Esophagus mucosa (tissue), 1 donor: ENCODE measurements around the gene ZFP3. TPM values are rescaled to one million over a fixed set of nuclear protein-coding genes. Genes with fewer than 3 reads are reported as not detected.
"Not testable (repeated sequence)": the region's sequence is repeated elsewhere in the genome, so short reads cannot be mapped to it uniquely, and the experiment has no call there.

Experiments
- ATAC-seq: fragments of 200-7000 bp; cut with Tn5 transposase; one replicate; pipeline ENCODE4 v1.9.1; 2020
- total RNA-seq: library from RNA; stranded (reverse); gene quantifications from one replicate; pipeline ENCODE4 v1.2.4, GENCODE V29; 2023
- donor health status: DM: yes; HTN: yes; CAD: no.

ZFP3 gene
- total RNA-seq, 1 donor from 2014 or later, result 1.8 TPM

- ATAC-seq, result no peak
These were observed 2.3 kb downstream of the ZFP3 start for GRCh38 chr17:5080591-5080990.

GRCh38 chr17:5092218-5093010 lies 14.1 kb downstream of the ZFP3 start:
- ATAC-seq, result no peak

- no peak for ATAC-seq
These were observed 18.4 kb downstream of the ZFP3 start for GRCh38 chr17:5096731-5097100.

- ATAC-seq, result peak; percentile 31
These were observed 19.0 kb downstream of the ZFP3 start for GRCh38 chr17:5097101-5097834.

GRCh38 chr17:5099271-5099670 lies 21.0 kb downstream of the ZFP3 start:
- no peak for ATAC-seq

GRCh38 chr17:5100832-5101231 lies 22.6 kb downstream of the ZFP3 start:
- no peak for ATAC-seq

- ATAC-seq, result no peak
These were observed 32.5 kb downstream of the ZFP3 start for GRCh38 chr17:5110816-5111215.

GRCh38 chr17:5111402-5112204 lies 33.3 kb downstream of the ZFP3 start, which contains the start of gene ZNF232:
TSS of gene ZNF232 (minus strand) at chr17:5111878. CDS start at chr17:5111822, 56 bp downstream.
- peak; percentile 95 for ATAC-seq

GRCh38 chr17:5115673-5116651 lies 37.7 kb downstream of the ZFP3 start, which contains the start of gene USP6:
TSS of gene USP6 (plus strand) at chr17:5116032. CDS start at chr17:5130368, 14,336 bp downstream.
- no peak for ATAC-seq

- no peak for ATAC-seq
These were observed 40.0 kb downstream of the ZFP3 start for GRCh38 chr17:5118219-5118618.

- ATAC-seq, result no peak
These were observed 41.8 kb downstream of the ZFP3 start for GRCh38 chr17:5120036-5120435.

- ATAC-seq, result not testable (repeated sequence)
These were observed 42.3 kb downstream of the ZFP3 start for GRCh38 chr17:5120436-5121185.

GRCh38 chr17:5121186-5121841 lies 43.0 kb downstream of the ZFP3 start:
- ATAC-seq, result no peak

GRCh38 chr17:5122056-5122455 lies 43.8 kb downstream of the ZFP3 start:
- ATAC-seq, result not testable (repeated sequence)

GRCh38 chr17:5122586-5123342 lies 44.5 kb downstream of the ZFP3 start:
- peak; percentile 41 for ATAC-seq

GRCh38 chr17:5123343-5124124 lies 45.3 kb downstream of the ZFP3 start:
- ATAC-seq, result peak; percentile 40

GRCh38 chr17:5124125-5124760 lies 46.0 kb downstream of the ZFP3 start:
- ATAC-seq, result peak; percentile 19

- not testable (repeated sequence) for ATAC-seq
These were observed 46.6 kb downstream of the ZFP3 start for GRCh38 chr17:5124896-5125295.
